ENCODE data around the gene DEAF1. TPM values are rescaled to one million over a fixed set of nuclear protein-coding genes. Genes with fewer than 3 reads are reported as not detected.
A peak's percentile ranks its signal among the peaks of the same experiment; 100 is the strongest.

DEAF1 gene
- total RNA-seq, 1 experiment from 2014 or later = 33.9 TPM

DNA sequence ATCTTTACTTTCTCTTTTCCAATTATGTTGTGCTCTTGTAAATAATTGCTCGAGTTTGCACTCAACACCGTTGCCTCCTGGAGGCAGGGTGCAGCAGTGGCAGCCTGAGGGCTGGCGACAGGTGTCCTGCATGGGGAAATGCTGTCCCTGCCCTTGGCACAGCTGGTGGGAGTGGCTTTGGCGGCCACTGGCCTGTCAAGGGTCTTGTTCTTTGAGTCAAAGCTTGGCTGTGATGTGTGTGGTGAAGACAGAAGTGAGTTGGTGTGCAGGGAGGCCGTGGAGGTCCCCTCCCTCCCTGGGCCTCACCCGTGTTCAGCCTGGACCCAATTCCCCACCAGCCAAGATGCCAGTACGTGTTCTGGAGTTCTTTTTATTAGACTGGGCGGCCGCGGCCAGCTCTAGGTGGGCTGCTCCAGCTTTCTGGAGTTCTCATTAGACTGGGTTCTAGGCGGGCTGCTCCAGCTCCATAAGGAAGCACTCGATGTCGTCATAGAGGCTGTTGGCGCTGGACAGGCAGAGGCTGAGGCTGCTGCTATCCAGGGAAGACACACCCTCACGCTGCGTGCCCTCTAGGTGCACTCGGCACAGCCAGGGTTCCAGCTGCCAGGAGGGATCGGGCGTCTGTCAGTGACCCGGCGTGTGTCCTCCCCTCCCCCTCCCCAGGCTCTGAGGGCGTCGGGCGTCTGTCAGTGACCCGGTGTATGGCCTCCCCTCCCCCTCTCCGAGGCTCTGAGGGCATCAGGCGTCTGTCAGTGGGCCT, 82.6 kb downstream of the DEAF1 start (continued):
- TF ChIP-seq, protein P1, sequence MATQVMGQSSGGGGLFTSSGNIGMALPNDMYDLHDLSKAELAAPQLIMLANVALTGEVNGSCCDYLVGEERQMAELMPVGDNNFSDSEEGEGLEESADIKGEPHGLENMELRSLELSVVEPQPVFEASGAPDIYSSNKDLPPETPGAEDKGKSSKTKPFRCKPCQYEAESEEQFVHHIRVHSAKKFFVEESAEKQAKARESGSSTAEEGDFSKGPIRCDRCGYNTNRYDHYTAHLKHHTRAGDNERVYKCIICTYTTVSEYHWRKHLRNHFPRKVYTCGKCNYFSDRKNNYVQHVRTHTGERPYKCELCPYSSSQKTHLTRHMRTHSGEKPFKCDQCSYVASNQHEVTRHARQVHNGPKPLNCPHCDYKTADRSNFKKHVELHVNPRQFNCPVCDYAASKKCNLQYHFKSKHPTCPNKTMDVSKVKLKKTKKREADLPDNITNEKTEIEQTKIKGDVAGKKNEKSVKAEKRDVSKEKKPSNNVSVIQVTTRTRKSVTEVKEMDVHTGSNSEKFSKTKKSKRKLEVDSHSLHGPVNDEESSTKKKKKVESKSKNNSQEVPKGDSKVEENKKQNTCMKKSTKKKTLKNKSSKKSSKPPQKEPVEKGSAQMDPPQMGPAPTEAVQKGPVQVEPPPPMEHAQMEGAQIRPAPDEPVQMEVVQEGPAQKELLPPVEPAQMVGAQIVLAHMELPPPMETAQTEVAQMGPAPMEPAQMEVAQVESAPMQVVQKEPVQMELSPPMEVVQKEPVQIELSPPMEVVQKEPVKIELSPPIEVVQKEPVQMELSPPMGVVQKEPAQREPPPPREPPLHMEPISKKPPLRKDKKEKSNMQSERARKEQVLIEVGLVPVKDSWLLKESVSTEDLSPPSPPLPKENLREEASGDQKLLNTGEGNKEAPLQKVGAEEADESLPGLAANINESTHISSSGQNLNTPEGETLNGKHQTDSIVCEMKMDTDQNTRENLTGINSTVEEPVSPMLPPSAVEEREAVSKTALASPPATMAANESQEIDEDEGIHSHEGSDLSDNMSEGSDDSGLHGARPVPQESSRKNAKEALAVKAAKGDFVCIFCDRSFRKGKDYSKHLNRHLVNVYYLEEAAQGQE (IDR thresholded peaks at IDR 0.05; ENCODE audit: low read depth) = no peak
- TF ChIP-seq POLR2A (IDR thresholded peaks at IDR 0.05; ENCODE audit: borderline replicate concordance, extremely low read depth, insufficient read depth, insufficient read length) (no peak), ZNF274 (IDR thresholded peaks at IDR 0.05; ENCODE audit: low read depth, low read length) (no peak), EGR1 (IDR thresholded peaks at IDR 0.05; ENCODE audit: low read depth) (no peak), POLR2AphosphoS5 (IDR thresholded peaks at IDR 0.05; ENCODE audit: low read depth, low read length) (no peak)

DNA sequence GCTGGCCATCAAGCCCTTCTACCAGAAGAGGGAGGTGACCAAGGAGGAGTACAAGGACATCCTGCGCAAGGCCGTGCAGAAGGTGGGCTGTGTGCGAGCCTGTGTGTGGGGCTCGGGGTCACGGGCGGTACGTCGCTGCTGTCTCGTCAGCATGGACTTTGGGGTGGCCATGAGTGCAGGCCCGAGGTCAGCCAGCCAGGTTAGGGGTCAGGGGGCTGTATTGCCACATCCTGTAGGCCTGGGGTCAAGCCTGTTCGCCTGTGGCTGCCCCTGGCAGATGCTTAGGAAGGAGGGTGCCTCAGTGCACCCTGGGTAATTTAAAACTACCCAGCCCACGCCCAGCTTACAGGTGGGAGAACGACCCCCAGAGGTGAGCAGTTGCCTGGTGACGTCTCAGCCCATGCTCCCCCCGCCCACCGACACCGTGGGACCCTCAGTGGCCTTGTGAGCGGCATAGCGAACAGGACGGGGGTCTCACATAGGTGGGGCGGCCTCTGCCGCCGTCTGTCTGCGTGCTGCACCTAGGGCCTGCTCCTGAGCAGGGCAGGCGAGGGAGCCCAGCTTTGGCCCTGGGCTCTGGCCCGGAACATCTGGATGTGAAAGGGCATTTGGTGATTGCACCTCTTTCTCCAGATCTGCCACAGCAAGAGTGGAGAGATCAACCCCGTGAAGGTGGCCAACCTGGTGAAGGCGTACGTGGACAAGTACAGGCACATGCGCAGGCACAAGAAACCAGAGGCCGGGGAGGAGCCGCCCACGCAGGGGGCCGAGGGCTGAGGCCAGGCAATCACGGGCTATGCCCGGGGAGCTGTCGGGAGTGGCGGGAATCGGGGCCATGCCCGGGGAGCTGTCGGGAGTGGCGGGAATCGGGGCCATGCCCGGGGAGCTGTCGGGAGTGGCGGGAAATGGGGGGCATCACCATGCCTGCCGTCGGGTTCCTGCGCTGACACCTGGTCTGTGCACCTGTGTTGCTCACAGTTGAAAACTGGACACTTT, 83.7 kb downstream of the DEAF1 start:
- peaks cover 30 to 34% of the 10 kb centered on the region in 2 experiments; a peak in 3 of 4 replicates for H3K36me3 ChIP-seq (ENCODE audit: control insufficient read depth in 1 of 2, insufficient read depth in 2 of 2, low read length in 2 of 2)
- TF ChIP-seq POLR2AphosphoS5 (IDR thresholded peaks at IDR 0.05; ENCODE audit: low read depth, low read length) (peak; percentile 17; the same call in 1 of the 2 replicates), CEBPB (IDR thresholded peaks at IDR 0.05; ENCODE audit: low read depth) (no peak), ZBTB33 (IDR thresholded peaks at IDR 0.05; ENCODE audit: extremely low read depth, insufficient replicate concordance, low read length) (no peak), MAX (IDR thresholded peaks at IDR 0.05) (no peak)
- TF ChIP-seq, protein P2, sequence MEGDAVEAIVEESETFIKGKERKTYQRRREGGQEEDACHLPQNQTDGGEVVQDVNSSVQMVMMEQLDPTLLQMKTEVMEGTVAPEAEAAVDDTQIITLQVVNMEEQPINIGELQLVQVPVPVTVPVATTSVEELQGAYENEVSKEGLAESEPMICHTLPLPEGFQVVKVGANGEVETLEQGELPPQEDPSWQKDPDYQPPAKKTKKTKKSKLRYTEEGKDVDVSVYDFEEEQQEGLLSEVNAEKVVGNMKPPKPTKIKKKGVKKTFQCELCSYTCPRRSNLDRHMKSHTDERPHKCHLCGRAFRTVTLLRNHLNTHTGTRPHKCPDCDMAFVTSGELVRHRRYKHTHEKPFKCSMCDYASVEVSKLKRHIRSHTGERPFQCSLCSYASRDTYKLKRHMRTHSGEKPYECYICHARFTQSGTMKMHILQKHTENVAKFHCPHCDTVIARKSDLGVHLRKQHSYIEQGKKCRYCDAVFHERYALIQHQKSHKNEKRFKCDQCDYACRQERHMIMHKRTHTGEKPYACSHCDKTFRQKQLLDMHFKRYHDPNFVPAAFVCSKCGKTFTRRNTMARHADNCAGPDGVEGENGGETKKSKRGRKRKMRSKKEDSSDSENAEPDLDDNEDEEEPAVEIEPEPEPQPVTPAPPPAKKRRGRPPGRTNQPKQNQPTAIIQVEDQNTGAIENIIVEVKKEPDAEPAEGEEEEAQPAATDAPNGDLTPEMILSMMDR (IDR thresholded peaks at IDR 0.05 in 2 of 3, conservative IDR thresholded peaks at IDR 0.05 in 1 of 3; ENCODE audit: borderline replicate concordance in 1 of 3, insufficient read depth in 1 of 3, low read depth in 2 of 3, low read length in 2 of 3) = no peak
- H3K27me3 ChIP-seq (ENCODE audit: insufficient read depth, low read length) = no peaks in the 10 kb centered on the region
- RAD21 ChIA-PET (ENCODE audit: low non-redundant PET in 1 of 2, low total read pairs in 2 of 2, uncharacterized antibody in 2 of 2, unreplicated experiment in 2 of 2) = no interaction called here
- H3K79me2 ChIP-seq (ENCODE audit: insufficient read depth, low read length) = peaks cover 20% of the 10 kb centered on the region; the same call in 1 of the 2 replicates
- POLR2A ChIA-PET = no interaction called here
- intact Hi-C loops (cut with micrococcal nuclease) = no loop called here
- peaks cover 13% of the 10 kb centered on the region; the same call in 1 of the 2 replicates for H4K20me1 ChIP-seq (ENCODE audit: insufficient read depth)
- no peak for DNase-seq (ENCODE audit: low read depth, low spot score)
- no peak for ATAC-seq
- H3K9me2 ChIP-seq (ENCODE audit: insufficient read depth) = no peaks in the 10 kb centered on the region
- H3K4me3 ChIP-seq (replicated peaks in 1 of 2; ENCODE audit: low read depth in 1 of 2, low read length in 2 of 2) = no peak overlapping the region
- TSS peak; percentile 21 for BruUV-seq (replicated peaks)
- no peak overlapping the region for H2AFZ ChIP-seq (ENCODE audit: low read depth, low read length, poor library complexity, severe bottlenecking)
- H3K9me3 ChIP-seq (ENCODE audit: control insufficient read depth in 1 of 2, insufficient read depth in 1 of 2, low read depth in 1 of 2, low read length in 2 of 2) = no peaks in the 10 kb centered on the region
- CTCF ChIA-PET = interaction anchor here (0.8 to 1.0 kb wide), 2 partner anchors 11 to 52 kb away, joined by 3 read pairs; no protein-coding TSS in a partner anchor
- H3K9ac ChIP-seq (ENCODE audit: low read length) = no peak overlapping the region
- H3K4me1 ChIP-seq (ENCODE audit: control insufficient read depth in 1 of 2, insufficient read depth in 2 of 2, low read length in 2 of 2) = peaks cover 8 to 38% of the 10 kb centered on the region in 2 experiments
- no peak overlapping the region for H3K4me2 ChIP-seq (ENCODE audit: low read length)
- peak overlapping the region; percentile 20; the same call in 1 of the 2 replicates for H3K27ac ChIP-seq (ENCODE audit: low read depth, low read length)

Measured in HCT116 (cell line).